ENCODE results near the gene ABRACL. TPM values are rescaled to one million over a fixed set of nuclear protein-coding genes. Genes with fewer than 3 reads are reported as not detected.

Gene ABRACL
- total RNA-seq, 1 donor from 2014 or later: 30.9 TPM

- no peak for DNase-seq (ENCODE audit: low spot score)
Measured at GRCh38 chr6:139054001-139054400, 25.5 kb downstream of the ABRACL start.

- DNase-seq (ENCODE audit: low spot score): no peak
Measured at GRCh38 chr6:139055709-139056108, 27.2 kb downstream of the ABRACL start.

- no peak for DNase-seq (ENCODE audit: low spot score)
Measured at GRCh38 chr6:139058029-139058428, 29.5 kb downstream of the ABRACL start.

- no peak for DNase-seq (ENCODE audit: low spot score)
Measured at GRCh38 chr6:139060332-139060731, 31.8 kb downstream of the ABRACL start.

GRCh38 chr6:139062932-139063646, 34.5 kb downstream of the ABRACL start:
- DNase-seq (ENCODE audit: low spot score): no peak

GRCh38 chr6:139064981-139065665, 36.6 kb downstream of the ABRACL start:
- no peak for DNase-seq (ENCODE audit: low spot score)

GRCh38 chr6:139066080-139066479, 37.5 kb downstream of the ABRACL start:
- no peak for DNase-seq (ENCODE audit: low spot score)

GRCh38 chr6:139068846-139069245, 40.3 kb downstream of the ABRACL start:
- no peak for DNase-seq (ENCODE audit: low spot score)

- DNase-seq (ENCODE audit: low spot score): no peak
Measured at GRCh38 chr6:139073118-139073517, 44.6 kb downstream of the ABRACL start.

GRCh38 chr6:139079018-139079417, 50.5 kb downstream of the ABRACL start:
- no peak for DNase-seq (ENCODE audit: low spot score)

GRCh38 chr6:139080255-139080920, 51.8 kb downstream of the ABRACL start:
- DNase-seq (ENCODE audit: low spot score): no peak

GRCh38 chr6:139081471-139081870, 52.9 kb downstream of the ABRACL start:
- DNase-seq (ENCODE audit: low spot score): no peak

GRCh38 chr6:139082370-139082769, 53.8 kb downstream of the ABRACL start:
- no peak for DNase-seq (ENCODE audit: low spot score)

- no peak for DNase-seq (ENCODE audit: low spot score)
Measured at GRCh38 chr6:139091826-139092225, 63.3 kb downstream of the ABRACL start.

Other genes with a start within 250 kb of the ABRACL start
- gene ECT2L, start 232.7 kb upstream of the ABRACL start, total RNA-seq: 0.14 TPM
- 36.7 TPM for gene REPS1, start 40.5 kb upstream of the ABRACL start, total RNA-seq
- 31.8 TPM for gene HECA, start 106.3 kb downstream of the ABRACL start, total RNA-seq